ENCODE data around the gene PTPRM.

GRCh38 chr18:7824970-7825369, 257.9 kb downstream of the PTPRM start:
- TF ChIP-seq EZH2 (IDR thresholded peaks at IDR 0.05; ENCODE audit: insufficient read depth, poor library complexity, severe bottlenecking) (no peak), EZH2phosphoT487 (IDR thresholded peaks at IDR 0.05; ENCODE audit: insufficient read depth, low read depth) (no peak)
